Measurements from ENCODE around the gene PLXNA4. TPM values are rescaled to one million over a fixed set of nuclear protein-coding genes. Genes with fewer than 3 reads are reported as not detected.

The PLXNA4 gene
- total RNA-seq, 4 donors from 2014 or later, result 0.49 to 7.1 (median 2.0) TPM

DNA sequence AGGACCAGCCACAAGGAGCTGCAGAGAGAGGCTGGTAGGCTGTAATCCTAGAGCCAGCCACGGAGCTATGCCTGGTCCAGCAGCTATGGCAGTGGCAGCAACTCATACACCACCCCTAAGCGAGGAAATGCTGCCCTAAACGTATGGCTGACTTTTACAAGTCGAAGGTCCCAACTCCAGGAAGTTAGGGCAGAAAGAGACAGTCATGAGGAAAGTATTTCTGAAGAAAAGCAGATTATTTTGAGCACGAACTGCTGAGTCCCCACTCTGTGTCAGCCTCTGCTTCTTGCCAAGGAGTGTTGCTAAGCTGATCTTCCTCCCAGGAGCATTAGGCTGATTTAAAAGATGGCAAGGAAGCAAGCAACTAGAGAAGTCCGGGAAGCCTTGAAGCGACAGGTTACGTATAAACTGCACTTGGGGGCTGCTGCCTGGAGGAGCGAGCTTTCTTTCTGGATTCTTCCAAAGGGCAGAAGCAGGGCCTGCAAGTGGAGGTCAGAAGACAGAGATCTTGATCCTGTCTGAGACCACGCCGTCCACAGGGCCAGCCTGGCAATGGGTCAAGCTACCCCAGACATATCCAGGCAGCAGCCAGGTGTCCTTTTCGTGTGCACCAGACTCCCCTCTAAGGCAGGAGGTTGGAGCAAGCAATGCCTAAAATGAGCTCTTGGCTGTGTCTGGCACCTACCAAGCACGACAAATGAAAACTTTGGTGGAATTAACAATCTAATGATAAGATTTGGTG lies 39.4 kb downstream of the PLXNA4 start:
- no peaks in the 10 kb centered on the region for H3K27me3 ChIP-seq
- H3K9me3 ChIP-seq, result no peaks in the 10 kb centered on the region
- no peak for TF ChIP-seq POLR2A (IDR thresholded peaks at IDR 0.05)
- TF ChIP-seq, protein P1, sequence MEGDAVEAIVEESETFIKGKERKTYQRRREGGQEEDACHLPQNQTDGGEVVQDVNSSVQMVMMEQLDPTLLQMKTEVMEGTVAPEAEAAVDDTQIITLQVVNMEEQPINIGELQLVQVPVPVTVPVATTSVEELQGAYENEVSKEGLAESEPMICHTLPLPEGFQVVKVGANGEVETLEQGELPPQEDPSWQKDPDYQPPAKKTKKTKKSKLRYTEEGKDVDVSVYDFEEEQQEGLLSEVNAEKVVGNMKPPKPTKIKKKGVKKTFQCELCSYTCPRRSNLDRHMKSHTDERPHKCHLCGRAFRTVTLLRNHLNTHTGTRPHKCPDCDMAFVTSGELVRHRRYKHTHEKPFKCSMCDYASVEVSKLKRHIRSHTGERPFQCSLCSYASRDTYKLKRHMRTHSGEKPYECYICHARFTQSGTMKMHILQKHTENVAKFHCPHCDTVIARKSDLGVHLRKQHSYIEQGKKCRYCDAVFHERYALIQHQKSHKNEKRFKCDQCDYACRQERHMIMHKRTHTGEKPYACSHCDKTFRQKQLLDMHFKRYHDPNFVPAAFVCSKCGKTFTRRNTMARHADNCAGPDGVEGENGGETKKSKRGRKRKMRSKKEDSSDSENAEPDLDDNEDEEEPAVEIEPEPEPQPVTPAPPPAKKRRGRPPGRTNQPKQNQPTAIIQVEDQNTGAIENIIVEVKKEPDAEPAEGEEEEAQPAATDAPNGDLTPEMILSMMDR (IDR thresholded peaks at IDR 0.05), result no peak
- no peak overlapping the region for H3K4me3 ChIP-seq
- DNase-seq, result no peak
- intact Hi-C loops (cut with DNase I), result no loop called here
- no peak overlapping the region for H3K27ac ChIP-seq
- H3K4me1 ChIP-seq, result no peaks in the 10 kb centered on the region
- no peaks in the 10 kb centered on the region for H3K36me3 ChIP-seq
- WGBS, 2 donors, result 70 to 75% methylated on average over 9 to 10 of the region's 13 CpGs

DNA sequence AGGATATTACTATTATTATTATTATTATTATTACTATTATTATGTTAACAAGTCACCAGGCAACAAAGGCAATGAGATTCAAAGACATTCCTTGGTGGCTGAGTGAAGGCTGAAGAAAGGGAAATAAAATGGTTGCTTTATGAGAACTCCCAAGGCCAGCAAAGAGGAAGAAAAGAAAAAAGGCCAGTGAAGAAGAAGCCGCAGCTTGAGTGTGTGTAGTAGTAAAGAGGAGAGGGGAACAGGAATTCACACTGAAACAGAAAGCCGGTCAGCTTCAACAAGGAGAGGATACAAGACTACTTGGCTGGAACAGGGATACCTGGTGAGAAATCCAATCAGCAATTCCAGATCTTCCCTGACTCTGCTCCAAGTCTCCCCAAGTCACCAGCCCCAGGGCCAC lies 42.4 kb downstream of the PLXNA4 start:
- intact Hi-C loops (cut with DNase I), result no loop called here
- H3K4me1 ChIP-seq, result no peaks in the 10 kb centered on the region
- H3K4me3 ChIP-seq, result no peak overlapping the region
- WGBS, 2 donors, result 57 to 90% methylated on average over 2 of the region's 2 CpGs
- DNase-seq, result no peak
- no peaks in the 10 kb centered on the region for H3K27me3 ChIP-seq
- H3K27ac ChIP-seq, result no peak overlapping the region
- TF ChIP-seq POLR2A (IDR thresholded peaks at IDR 0.05), result no peak
- TF ChIP-seq, protein P1 (IDR thresholded peaks at IDR 0.05), result no peak
- H3K36me3 ChIP-seq, result no peaks in the 10 kb centered on the region
- no peaks in the 10 kb centered on the region for H3K9me3 ChIP-seq

DNA sequence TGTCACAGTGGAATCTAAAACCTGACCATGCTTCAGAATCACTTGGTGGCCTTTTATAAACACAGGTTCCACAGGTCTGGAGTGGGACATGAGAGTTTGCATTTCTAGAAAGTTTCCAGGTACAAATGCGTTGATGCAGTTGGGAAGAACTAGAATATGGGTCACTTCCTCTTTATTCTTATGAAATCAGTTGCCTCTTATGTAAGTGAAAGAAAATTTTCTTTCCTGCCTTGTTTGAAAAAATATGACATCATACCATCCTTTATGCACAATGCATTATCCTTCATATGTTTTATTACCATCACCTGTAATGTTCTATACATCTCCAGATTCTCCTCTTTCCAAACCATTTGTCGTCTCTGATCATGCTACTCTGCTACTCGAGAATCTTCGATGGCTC lies 44.0 kb downstream of the PLXNA4 start:
- Histone ChIP-seq H3K36me3 (no peaks in the 10 kb centered on the region), H3K9me3 (no peaks in the 10 kb centered on the region), H3K27me3 (no peaks in the 10 kb centered on the region), H3K4me1 (no peaks in the 10 kb centered on the region), H3K4me3 (no peak overlapping the region), H3K27ac (no peak overlapping the region)
- WGBS, 2 donors, result 81 to 88% methylated on average over 4 of the region's 4 CpGs
- intact Hi-C loops (cut with DNase I), result no loop called here
- no peak for TF ChIP-seq POLR2A (IDR thresholded peaks at IDR 0.05)
- TF ChIP-seq, protein P1 (IDR thresholded peaks at IDR 0.05), result no peak
- no peak for DNase-seq

DNA sequence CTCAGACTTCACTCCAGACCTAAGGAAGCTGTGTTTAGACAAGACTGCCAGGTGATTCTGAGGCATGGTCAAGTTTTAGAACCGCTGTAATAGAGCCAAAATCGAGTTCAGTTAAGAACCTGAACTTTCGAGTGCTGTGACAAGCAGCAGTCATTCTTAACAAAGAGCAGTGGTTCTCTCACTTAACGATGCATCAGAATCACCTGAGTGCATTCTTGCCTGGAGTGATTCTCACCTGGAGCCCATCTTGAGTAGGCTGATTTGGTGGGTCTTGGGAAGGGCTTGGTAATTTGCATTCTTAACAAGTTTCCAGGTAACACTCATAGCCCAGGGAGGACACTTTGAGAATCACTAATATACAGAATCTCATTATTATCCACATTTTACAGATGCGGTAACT lies 44.7 kb downstream of the PLXNA4 start:
- Histone ChIP-seq H3K27ac (no peak overlapping the region), H3K9me3 (no peaks in the 10 kb centered on the region), H3K27me3 (no peaks in the 10 kb centered on the region), H3K4me1 (no peaks in the 10 kb centered on the region), H3K4me3 (no peak overlapping the region), H3K36me3 (no peaks in the 10 kb centered on the region)
- intact Hi-C loops (cut with DNase I), result no loop called here
- no peak for DNase-seq
- no peak for TF ChIP-seq POLR2A (IDR thresholded peaks at IDR 0.05)
- TF ChIP-seq, protein P1 (IDR thresholded peaks at IDR 0.05), result no peak
- 67 to 70% methylated on average over 5 of the region's 5 CpGs for WGBS, 2 donors

DNA sequence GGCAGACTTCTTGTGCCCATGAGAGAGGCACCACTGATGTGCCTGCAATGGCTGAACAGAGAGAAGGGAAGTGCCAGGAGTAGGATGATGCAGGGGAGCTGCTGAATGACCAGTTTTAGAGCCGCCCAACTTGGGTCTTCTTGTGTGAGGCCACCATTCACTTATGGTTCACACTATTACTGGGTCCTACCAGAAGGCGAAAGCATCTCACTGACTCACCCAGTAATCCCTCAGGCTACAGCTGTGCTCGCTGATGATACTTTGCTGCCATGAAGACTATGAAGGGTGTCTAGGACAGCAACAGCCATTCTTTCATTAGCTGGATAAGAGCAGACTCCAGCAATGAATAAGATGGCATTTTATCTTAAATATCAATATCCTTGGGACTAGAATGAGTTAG lies 47.6 kb downstream of the PLXNA4 start:
- no peaks in the 10 kb centered on the region for H3K4me1 ChIP-seq
- no peak for DNase-seq
- intact Hi-C loops (cut with DNase I), result no loop called here
- no peaks in the 10 kb centered on the region for H3K36me3 ChIP-seq
- WGBS, 2 donors, result 72 to 80% methylated on average over 2 to 3 of the region's 3 CpGs
- H3K9me3 ChIP-seq, result no peaks in the 10 kb centered on the region
- no peaks in the 10 kb centered on the region for H3K27me3 ChIP-seq
- no peak overlapping the region for H3K4me3 ChIP-seq
- no peak overlapping the region for H3K27ac ChIP-seq
- TF ChIP-seq POLR2A (IDR thresholded peaks at IDR 0.05), result no peak
- TF ChIP-seq, protein P1 (IDR thresholded peaks at IDR 0.05), result no peak
